Heart right ventricle (tissue), 16 donors: ENCODE data around the gene GAD1. TPM values are rescaled to one million over a fixed set of nuclear protein-coding genes. Genes with fewer than 3 reads are reported as not detected.

ENCODE experiments used
- ATAC-seq, 8 donors: fragments of 200-7000 bp; cut with Tn5 transposase; one replicate each; pipeline ENCODE4 v1.9.1; 2020; ENCODE audit warnings: mild to moderate bottlenecking in 8 of 8, moderate library complexity in 8 of 8, moderate number of reproducible peaks in 1 of 8
- DNase-seq, 2 donors: peaks; one replicate each; pipeline ENCODE4 v3.0.0-alpha.2; 2020
- H3K27ac ChIP-seq, 10 donors: fragments of 200-600 bp; sonication (generic) in 2 of 10; one replicate each; pipeline versions ENCODE4 v1.5.0 to v1.8.0; 2020 to 2022; ENCODE audit warnings: mild to moderate bottlenecking in 3 of 10
- H3K27me3 ChIP-seq, 7 donors: fragments of 200-600 bp; one replicate each; pipeline ENCODE4 v1.8.0; 2021 to 2022; ENCODE audit warnings: mild to moderate bottlenecking in 2 of 7
- H3K36me3 ChIP-seq, 9 donors: fragments of 200-600 bp; sonication (generic) in 1 of 9; one replicate each; pipeline versions ENCODE4 v1.5.0 to v1.8.0; 2020 to 2022; ENCODE audit warnings: mild to moderate bottlenecking in 2 of 9
- H3K4me1 ChIP-seq, 9 donors: fragments of 200-600 bp; sonication (generic) in 1 of 9; one replicate each; pipeline versions ENCODE4 v1.5.0 to v1.8.0; 2020 to 2022; ENCODE audit warnings: mild to moderate bottlenecking in 4 of 9
- H3K4me3 ChIP-seq, 10 donors: fragments of 200-600 bp; sonication (generic) in 2 of 10; one replicate each; pipeline versions ENCODE4 v1.5.0 to v1.8.0; 2020 to 2022; ENCODE audit warnings: mild to moderate bottlenecking in 7 of 10, moderate library complexity in 2 of 10
- H3K9me3 ChIP-seq, 11 donors: fragments of 200-600 bp in 10 of 11; sonication (generic) in 2 of 11; one replicate each; pipeline versions ENCODE4 v1.5.0 to v1.8.0; 2013 to 2022; ENCODE audit warnings: mild to moderate bottlenecking in 2 of 11, control low read depth in 1 of 11, moderate library complexity in 1 of 11
- CTCF ChIP-seq, 9 donors: fragments of 200-600 bp; sonication (generic) in 2 of 9; IDR thresholded peaks; one replicate each; pipeline versions ENCODE4 v1.5.0 to v1.8.0; 2021 to 2022; ENCODE audit warnings: antibody characterized with exemption in 9 of 9, mild to moderate bottlenecking in 5 of 9, moderate library complexity in 1 of 9
- WGBS, 2 donors: extraction: QIAGEN DNeasy Blood & Tissue Kit; methylation state at CpG; one replicate each; pipeline ENCODE4 v1.1.7; 2013; ENCODE audit warnings: inconsistent platforms in 1 of 2; 5-methylcytosine and 5-hydroxymethylcytosine counted together
- intact Hi-C, 10 donors: fragments of 100-400 bp; cut with DNase I; formaldehyde crosslinking; loops; one replicate each; pipeline versions ENCODE4 v1.11.1 to v1.14.2; 2022
- polyA plus RNA-seq, 2 donors: library from polyadenylated mRNA; stranded (reverse); fragments of 200-250 nt; gene quantifications; one replicate each; pipeline ENCODE4 v1.2.3, GENCODE V29; 2013
- total RNA-seq, 10 donors: library from RNA; stranded (reverse); fragmentation: NEBNext Ultra II Directional in 3 of 10; extraction: Animal tissue kit (Norgen Biotek cat#: 25700) in 3 of 10; gene quantifications; one replicate each; pipeline versions ENCODE4 v1.2.1 to v1.2.4, GENCODE V29; 2021 to 2023
- donor health status: Arrhythmogenic right ventricular cardiomyopathy.
- donor health status: ischemic (EF 13 %, LVEDD 7.1; RV severe dilation, severe dysfunction).
- donor health status: healthy with polysubstance abuse.
- donor health status: DM: no; HTN: yes; CAD: no.
- donor health status: DM: no; HTN: no; CAD: no.
- donor health status: ischemic (EF 25% LVEDD 6.9; RV normal size, moderate dysfunction).
- donor health status: ischemic (EF 25% LVEDD 5.7; RV mildly dilated, moderate dysfunction).
- donor health status: healthy.
- donor health status: DM: yes; HTN: yes; CAD: no.
- donor health status: Ischemic cardiomyopathy.
- donor health status: ischemic (EF 35%, LVEDD 5.7; RV mildly dilated, moderate dysfunction).
- donor health status: nonischemic (EF 11% LVEDD 7.7; RV severe dilation, severe dysfunction).
- donor health status: DM: yes; HTN: yes; CAD: no.
- donor health status: PGD.
- donor health status: ischemic (EF 29% LVEDD 5.4; RV normal size, mild dysfunction).
- donor health status: nonischemic (EF 23%, LVEDD 6.1; RV moderate dilation, normal function).

Gene GAD1
- total and polyA plus RNA-seq, 12 donors = 0.03 to 0.15 (median 0.13) TPM; not detected in 9

GRCh38 chr2:170819680-170820664, 3.3 kb downstream of the GAD1 start:
- DNase-seq = no peak
- H3K4me1 ChIP-seq = peaks cover 43 to 88% (median 76%) of the 10 kb centered on the region in 9 donors
- no peaks in the 10 kb centered on the region for H3K36me3 ChIP-seq
- H3K9me3 ChIP-seq = no peaks in the 10 kb centered on the region
- H3K27ac ChIP-seq = no peak overlapping the region
- H3K4me3 ChIP-seq = peak overlapping the region in 8 of 10 donors; percentile 11 to 50 (median 28)
- intact Hi-C loops = loop anchor here in 9 of 10 donors (5.0 to 10.0 kb wide), 6 partner anchors 105 to 875 kb away; partner anchors contain the start of gene SP5 (in 1 of the 9)
- no peak for ATAC-seq
- H3K27me3 ChIP-seq = peaks cover 46 to 100% (median 99%) of the 10 kb centered on the region in 7 donors
- WGBS, 2 donors = 8 to 12% methylated on average over 45 of the region's 45 CpGs
- no peak for TF ChIP-seq CTCF (IDR thresholded peaks at IDR 0.05)

GRCh38 chr2:170820757-170821530, 4.3 kb downstream of the GAD1 start:
- TF ChIP-seq CTCF (IDR thresholded peaks at IDR 0.05) = no peak
- intact Hi-C loops = no loop called here
- 14 to 16% methylated on average over 18 of the region's 18 CpGs for WGBS, 2 donors
- H3K4me3 ChIP-seq = peak overlapping the region in 8 of 10 donors; percentile 11 to 50 (median 42)
- no peak overlapping the region for H3K27ac ChIP-seq
- no peak for ATAC-seq
- DNase-seq = no peak
- peaks cover 38 to 78% (median 69%) of the 10 kb centered on the region in 9 donors for H3K4me1 ChIP-seq
- H3K27me3 ChIP-seq = peaks cover 39 to 100% (median 96%) of the 10 kb centered on the region in 7 donors
- H3K36me3 ChIP-seq = no peaks in the 10 kb centered on the region
- no peaks in the 10 kb centered on the region for H3K9me3 ChIP-seq

- intact Hi-C loops = no loop called here
- no peaks in the 10 kb centered on the region for H3K9me3 ChIP-seq
- no peaks in the 10 kb centered on the region for H3K36me3 ChIP-seq
- no peak for TF ChIP-seq CTCF (IDR thresholded peaks at IDR 0.05)
- DNase-seq (no peak), ATAC-seq (no peak)
- no peak overlapping the region for H3K27ac ChIP-seq
- WGBS, 2 donors = 2 to 7% methylated on average over 40 of the region's 40 CpGs
- peaks cover 33 to 100% (median 96%) of the 10 kb centered on the region in 7 donors for H3K27me3 ChIP-seq
- H3K4me1 ChIP-seq = peaks cover 33 to 71% (median 62%) of the 10 kb centered on the region in 9 donors
- H3K4me3 ChIP-seq = peak overlapping the region in 8 of 10 donors; percentile 19 to 50 (median 42)
Observed at GRCh38 chr2:170821531-170822289, 5.0 kb downstream of the GAD1 start.
